LoVo (cell line): ENCODE data around the gene STK36.

Experiments used
- DNase-seq: peaks from one replicate; pipeline ENCODE4 v3.0.0-alpha.2; 2016; ENCODE audit warnings: low spot score

STK36 gene

DNA sequence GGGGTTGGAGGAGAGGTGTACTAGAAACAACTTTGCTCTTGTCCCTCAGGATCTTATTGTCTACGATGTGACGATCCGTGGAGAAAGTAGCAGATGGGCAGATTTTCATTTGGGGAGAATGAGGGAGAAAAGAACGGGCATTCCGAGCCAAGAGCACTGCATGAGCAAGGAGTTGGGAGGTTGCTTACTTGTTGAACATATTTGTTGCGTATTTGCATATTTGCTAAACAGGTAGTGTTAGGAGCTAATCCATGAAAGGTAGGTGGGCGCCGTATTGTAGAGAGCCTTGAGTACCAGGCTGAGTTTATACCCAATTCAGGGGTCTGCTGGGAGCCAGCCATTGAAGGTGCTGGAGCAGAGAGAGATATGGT, 11.9 kb upstream of the STK36 start:
- no peak for DNase-seq

DNA sequence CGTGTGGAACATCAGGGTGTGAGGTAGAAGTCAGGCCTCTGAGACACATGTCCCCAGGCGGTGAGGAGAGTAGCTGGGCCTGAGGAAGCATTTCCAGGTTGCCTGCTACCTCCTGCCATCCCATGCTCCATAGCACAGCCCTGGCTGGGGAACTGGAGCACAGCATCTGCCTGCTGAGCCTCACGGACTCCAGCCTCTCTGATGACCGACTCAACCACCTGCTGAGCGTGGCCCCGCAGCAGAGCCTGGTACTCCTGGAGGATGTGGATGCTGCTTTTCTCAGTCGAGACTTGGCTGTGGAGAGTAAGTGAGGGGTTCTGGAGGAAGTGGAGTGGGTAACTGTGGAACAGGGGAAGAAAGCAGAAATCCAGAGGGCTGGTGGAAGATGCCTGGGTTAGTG, 9.5 kb upstream of the STK36 start:
- DNase-seq, result no peak

DNA sequence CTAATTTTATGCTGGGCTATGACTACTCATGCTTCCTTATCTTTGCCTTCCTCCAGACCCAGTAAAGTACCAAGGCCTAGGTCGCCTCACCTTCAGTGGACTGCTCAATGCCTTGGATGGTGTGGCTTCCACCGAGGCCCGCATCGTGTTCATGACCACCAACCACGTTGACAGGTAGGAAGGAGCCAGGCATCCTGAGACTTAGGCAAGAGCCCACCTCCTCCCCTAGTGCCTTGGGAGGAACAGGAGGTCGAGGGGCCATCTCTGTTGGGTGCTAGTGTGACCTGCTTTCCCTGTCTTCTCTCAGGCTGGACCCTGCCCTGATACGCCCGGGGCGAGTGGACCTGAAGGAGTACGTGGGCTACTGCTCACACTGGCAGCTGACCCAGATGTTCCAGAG, 9.1 kb upstream of the STK36 start:
- no peak for DNase-seq

DNA sequence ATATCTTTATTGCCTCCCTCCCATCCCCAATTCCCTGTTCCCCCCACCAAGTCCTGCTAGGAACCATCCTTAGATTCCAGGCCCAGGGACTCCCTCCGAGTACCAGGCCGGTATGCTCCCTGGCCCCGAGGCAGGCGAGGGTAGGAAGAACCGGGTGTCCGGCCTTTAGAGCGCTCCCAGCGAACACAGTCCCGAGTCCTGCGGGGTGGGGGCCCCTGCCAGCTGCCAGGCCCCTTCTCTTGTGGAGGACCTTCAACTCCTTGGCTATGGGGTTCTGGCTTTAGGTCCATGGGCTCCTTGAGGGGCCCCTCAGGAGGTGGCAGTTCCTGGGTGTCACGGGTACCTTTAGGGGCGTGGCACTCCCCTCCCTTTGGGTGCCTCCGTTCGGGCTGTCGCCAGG, 8.0 kb upstream of the STK36 start:
- no peak for DNase-seq

DNA sequence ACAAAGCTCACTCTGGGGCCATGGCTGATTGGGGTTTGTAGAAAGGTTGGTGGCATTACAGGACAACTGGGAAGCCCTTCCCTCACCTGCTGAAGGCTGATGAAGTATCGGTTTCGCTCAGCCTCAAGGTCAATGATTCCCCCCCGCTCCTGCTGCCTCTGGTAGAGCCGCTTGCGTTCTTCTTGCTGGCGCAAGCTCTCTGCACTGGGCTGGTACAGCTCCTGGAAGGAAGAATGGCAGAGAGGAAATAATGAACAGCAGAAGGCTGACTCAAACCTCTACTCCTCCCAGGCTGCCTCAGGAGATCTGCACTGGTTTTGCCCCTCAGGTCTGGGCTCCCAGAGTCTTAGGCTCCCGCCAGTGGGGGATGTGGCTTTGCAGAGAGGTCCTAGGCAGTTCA, 7.2 kb upstream of the STK36 start:
- no peak for DNase-seq

DNA sequence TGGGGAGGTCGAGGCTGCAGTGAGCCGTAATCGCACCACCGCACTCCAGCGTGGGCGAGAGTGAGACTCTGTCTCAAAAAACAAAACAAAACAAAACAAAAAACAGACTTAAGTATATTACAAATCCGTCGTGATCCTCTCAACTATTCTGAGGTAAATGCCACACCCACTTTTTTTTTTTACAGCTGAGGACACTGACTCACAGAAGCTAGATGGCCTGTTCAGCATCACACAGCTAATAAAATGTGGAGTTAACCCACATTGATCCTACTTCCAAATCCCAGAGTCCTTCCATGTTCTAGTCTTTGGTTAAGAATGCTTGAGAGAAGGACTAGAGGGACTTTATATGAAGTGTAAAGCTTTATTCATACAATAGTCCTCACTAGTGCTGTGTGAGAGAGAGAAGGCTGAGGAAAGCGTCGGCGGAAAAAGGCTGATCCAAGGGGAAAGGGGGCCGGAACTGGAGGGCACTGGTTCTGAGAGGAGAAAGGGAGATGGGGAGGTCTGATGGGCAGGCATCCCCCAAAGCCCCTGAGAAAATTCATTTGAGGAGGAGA, 711 bp upstream of the STK36 start:
- DNase-seq, result peak; percentile 46

DNA sequence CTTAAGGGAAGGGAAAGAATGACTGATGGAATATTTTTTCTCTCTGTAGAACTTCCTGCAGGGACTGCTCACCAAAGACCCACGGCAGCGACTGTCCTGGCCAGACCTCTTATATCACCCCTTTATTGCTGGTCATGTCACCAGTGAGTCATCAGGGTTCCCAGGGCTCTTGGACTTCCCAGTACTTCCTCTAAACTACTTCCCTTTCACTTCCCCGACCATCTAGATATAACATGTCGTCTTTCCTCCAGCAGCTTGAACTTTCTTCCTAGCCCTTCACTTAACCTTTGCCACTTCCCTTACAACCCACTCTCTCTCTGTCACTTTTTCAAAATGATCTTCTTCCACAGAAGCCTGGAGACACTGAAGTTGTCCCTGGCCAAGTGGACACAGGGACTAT, 7.2 kb downstream of the STK36 start:
- DNase-seq, result no peak

DNA sequence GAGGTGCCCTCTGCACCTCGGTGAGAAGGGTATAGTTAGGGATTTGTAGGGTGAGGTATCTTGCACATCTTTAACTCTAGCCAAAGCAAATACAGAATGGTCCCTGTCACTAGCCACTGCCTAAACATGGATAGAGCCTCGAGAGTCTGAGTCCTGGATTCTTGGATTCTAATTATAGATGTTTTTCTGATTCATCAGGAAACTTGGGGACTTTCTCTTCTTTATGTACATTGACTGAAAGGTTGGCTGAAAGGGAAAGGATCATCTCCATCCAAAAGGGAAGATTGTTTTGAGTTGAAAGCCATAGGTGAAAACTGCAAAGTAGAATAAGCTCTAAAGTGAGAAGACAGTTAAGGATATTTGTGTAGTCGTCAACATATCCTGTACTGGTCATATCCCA, 8.2 kb downstream of the STK36 start:
- no peak for DNase-seq

DNA sequence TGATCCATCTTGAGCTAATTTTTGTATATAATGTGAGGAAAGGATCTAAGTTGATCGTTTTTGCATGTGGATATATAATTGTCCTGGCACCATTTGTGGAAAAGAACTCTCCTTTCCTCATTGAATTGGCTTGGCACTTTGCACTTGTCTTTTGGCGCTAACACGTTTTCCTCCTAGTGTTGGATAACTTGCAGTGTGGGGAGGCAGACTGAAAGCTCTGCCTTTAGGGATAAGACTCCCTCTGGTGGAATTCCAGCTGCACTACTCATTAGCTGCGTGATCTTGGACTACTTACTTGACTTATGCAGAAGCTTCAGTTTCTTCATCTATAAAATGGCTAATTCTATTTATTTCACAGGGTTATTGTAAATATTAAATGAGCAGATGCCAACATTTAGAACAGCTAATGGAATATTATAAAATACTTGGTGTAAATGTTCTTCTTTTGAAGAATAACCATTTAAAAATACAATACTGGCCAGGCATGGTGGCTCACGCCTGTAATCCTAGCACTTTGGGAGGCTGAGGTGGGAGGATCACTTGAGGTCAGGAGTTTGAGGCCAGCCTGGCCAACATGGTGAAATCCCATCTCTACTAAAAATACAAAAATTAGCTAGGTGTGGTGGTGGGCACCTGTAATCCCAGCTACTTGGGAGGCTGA, 15.6 kb downstream of the STK36 start:
- DNase-seq, result peak; percentile 70

DNA sequence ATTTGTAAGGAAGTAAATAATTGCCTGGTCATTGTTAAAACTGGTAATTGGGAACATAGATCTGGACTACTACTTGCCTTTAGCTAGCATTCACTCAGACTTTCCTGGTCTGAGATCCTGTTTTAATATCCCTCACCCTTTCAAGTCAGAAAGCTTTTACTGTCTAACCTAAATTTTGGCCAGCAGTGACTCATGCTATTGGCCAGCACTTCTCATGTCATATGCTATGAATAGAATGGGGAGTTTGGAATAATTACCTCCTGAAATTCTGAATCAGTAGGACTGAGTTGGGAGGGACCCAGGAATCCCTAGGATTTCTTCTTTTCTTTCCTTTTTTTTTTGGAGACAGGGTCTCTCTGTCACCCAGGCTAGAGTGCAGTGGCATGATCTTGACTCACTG, 19.3 kb downstream of the STK36 start:
- no peak for DNase-seq

DNA sequence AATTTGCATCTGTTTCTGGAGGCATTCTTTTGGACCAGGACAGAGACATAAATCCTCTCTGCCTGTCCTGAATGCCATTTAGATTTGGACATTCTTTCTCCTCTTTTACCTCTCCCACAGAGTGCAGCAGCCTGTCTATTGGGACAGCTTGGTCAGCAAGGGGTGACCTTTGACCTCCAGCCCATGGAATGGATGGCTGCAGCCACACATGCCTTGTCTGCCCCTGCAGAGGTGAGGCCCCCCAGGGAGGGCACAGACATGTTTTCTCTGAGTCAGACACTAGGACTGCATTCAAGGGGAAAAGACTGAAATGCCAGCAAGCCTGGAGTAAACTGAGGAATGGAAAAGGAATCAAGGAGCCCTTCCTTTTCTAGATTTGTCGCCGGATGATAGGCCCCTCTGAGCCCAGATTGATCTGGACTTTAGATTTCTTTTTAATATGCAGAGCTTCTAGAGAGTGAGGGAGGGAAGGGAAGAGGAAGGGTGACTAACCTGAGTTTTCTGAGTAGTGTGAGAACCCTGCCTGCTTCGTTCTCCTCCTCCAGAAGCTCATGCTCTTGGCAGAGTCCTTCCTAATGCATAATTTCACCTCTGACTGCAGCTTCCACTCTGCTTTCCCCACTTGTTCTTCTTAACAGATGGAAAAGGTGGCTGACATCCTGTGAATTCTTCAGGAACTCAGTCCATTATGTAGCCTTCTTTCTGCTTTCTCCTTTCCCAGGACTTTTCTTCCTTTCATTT, 22.7 kb downstream of the STK36 start:
- DNase-seq, result no peak

DNA sequence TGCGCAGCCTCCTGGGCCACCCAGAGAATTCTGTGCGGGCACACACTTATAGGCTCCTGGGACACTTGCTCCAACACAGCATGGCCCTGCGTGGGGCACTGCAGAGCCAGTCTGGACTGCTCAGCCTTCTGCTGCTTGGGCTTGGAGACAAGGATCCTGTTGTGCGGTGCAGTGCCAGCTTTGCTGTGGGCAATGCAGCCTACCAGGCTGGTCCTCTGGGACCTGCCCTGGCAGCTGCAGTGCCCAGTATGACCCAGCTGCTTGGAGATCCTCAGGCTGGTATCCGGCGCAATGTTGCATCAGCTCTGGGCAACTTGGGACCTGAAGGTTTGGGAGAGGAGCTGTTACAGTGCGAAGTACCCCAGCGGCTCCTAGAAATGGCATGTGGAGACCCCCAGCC, 27.0 kb downstream of the STK36 start:
- no peak for DNase-seq

DNA sequence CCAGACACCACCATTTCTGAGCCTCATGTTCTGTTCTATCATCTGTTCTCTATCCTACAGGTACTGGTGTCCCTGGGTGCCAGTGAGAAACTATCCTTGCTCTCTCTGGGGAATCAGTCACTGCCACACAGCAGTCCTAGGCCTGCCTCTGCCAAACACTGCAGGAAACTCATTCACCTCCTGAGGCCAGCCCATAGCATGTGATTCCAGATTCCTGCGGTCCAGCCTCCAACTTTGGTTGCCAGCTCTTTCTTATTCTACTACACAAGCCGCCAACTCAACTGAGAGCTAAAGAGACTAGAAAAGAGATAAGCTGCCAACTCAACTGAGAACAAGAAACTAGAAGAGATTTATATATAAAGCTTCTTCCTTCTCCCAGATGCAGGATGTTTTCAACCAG, 29.9 kb downstream of the STK36 start:
- DNase-seq, result no peak

DNA sequence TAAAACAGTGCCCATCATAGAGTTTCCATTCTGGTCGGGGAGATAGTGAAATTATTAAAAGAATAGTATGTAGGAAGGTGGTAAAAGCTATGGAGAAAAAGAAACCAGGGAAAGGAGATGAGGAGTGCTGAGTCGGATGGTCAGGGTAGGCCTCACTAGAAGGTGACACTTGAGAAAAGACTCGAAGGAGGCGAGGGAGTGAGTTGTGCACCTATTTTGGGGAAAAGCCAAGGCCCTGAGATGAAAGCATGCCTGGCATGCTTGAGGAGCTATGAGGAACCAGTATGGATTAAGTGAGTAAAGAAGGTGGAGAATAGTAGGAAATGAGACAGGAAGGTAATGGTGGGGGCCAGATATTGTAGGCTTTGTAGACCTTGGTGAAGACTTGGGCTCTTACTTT, 31.5 kb downstream of the STK36 start:
- no peak for DNase-seq

DNA sequence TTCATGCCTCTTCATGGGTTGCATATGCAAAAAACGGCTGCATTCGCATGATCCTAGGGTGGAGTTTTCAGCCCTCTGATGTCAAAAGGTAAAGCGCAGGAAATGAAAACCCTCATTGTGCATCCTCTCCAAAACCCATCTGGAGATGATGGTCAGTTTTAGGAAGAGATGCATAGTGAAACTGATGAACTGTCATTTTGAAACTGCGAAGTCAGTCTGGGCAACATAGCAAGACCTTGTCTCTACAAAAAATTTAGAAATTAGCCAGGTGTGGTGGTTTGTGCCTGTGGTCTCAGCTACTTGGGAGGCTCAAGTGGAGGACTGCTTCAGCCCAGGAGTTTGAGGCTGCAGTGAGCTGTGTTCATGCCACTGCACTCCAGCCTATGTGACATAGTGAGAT, 36.2 kb downstream of the STK36 start:
- no peak for DNase-seq

DNA sequence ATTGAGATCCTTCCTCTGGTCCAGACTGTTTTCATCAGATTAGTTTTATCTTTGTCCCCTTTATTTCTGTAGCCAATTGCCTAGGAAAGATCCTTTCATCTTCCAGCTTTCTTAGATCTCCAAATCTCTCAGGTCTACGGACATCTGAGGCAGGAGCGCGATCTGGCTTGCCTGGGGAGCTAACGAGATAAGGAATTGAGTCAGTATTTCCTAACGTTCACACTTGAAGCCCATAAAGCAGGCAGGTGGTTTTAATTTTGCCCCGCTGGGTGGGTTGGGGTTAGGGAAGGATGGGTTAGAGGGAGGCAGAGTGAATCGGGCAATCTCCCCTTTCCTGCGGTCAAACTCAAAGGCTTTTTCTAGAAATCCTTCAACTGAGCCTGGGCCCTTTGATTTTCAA, 38.0 kb downstream of the STK36 start:
- DNase-seq, result no peak

DNA sequence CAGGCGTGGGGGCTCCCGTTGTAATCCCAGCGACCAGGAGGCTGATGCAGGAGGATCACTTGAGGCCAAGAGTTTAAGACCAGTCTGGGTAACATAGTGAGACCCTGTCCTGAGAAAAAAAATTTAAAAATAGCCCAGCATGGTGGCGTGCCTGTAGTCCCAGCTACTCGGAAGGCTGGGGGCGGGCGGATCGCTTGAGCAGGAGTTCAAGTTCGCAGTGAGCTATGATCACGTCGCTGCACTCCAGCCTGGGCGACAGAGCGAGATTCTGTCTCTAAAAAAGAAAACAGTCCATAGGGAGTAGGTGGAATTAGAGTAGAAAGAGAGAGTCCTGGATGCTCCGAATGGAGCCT, 38.4 kb downstream of the STK36 start:
- DNase-seq, result no peak

DNA sequence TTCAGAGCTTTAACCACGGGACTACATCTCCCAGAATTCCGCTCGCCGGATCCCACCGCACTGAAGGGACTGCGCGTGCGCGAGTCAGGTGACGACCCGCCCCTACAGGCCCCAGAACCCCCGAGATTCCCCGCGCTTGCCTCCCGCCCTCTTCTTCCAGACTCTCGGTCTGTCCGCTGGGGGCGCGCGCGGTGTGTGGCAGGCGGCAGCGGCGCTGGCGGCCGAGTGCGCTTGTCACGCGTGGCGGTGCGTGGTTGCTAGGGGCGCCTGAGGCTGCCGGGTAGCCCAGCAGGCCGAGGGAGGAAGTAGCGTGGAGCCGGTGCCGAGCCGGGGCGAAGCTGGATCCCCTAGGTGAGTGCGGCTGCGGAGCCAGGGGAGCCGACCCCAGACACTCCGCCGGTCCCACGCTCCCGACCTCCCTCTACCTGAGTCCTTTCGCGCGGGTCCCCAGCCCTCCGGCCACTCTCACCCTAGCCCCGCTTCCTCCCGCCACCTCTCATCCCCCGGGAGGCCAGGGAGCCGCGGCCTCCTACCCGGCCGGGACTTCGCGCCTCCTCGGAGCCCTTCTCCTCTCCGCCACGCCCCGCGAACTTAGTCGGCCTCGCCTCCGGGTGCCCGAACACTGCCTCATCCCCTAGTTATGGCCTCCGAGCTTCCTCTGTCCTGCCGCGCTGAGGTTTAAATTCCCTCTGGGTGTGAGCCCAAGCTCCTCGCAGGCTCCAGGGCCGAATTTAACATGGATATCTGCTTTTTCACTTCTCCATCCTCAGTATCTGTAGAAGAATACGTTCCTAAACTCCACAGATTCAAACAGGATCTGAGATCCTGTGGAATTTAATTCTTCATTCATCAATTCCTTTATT, 39.0 kb downstream of the STK36 start, which contains the start of gene TTLL4:
Gene TTLL4 (plus strand): TSS at position 149 of the 863 bp plus-strand sequence. CDS start 26,842 bp downstream, outside the sequence.
- peak; percentile 96 for DNase-seq

DNA sequence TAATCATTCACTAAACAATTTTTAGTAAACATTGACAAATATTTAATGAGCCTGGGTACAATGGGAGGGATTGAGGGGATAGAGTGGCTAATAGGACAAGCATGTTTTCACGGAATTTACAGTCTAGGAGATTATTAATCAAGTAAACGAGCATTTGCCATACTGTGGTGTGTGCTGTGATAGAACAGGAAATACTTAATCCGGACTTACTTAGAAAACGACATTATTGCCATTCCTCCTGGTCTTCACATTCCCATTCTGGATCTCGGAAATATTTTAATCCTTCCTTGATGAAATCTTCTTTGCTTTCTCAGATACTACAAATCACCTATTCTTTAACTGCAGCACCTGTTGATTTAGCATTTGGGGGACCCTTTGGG, 39.7 kb downstream of the STK36 start:
- no peak for DNase-seq

DNA sequence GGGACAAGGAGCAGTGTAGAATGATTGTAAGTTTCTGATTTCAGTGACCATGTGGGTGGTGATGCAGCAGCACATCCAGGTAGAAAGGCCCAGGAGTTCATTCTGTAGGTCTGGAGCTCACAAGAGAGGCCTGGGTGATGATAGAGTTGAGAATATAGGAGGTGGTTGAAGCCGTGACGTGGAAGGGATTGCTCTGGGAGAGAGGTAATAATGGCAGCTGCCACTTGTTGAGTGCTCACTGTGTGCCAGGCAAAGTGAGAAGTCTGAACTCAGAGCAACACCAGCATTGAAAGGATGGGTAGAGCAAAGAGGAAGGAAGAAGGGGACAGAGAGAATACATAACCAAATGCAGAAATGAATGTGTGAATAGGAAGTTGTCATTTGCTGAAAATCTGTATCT, 42.0 kb downstream of the STK36 start:
- no peak for DNase-seq

DNA sequence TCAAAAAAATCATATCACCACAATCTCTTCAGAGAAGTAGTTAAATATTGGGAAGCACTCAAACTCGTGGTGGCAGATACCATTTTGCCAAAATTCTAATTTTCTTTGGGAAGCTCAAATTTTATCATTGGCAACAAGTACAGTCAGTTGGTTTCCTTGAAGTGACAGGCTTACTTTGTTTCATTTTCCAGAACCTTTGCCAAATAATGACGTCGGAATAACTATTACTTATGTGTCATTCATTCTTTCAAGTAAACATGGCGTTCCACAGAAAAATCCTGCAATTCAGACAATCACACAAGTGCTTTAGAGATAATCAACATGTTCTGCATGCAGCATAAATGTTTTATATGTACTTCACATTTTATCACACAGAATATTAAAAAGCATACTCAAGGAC, 44.2 kb downstream of the STK36 start:
- DNase-seq, result no peak

DNA sequence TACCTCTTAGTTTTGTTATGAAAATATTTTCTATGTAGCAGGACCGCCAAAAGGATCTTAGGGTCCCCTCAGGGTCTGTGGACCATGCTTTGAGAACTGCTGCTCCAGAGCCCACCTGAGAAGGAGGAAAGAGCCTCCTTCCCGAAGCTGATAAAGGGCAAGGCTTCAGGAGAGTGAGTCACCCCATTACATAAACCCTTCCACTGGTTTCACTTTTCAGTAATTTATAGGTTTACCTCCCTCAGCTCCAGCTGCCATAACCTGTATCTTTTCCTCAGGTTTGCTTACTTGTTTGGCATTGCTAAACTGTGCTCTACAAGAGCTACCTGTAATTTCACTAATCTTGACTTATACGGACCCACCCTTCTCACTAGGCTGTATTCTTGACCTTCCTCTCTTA, 45.4 kb downstream of the STK36 start:
- DNase-seq, result peak; percentile 50

DNA sequence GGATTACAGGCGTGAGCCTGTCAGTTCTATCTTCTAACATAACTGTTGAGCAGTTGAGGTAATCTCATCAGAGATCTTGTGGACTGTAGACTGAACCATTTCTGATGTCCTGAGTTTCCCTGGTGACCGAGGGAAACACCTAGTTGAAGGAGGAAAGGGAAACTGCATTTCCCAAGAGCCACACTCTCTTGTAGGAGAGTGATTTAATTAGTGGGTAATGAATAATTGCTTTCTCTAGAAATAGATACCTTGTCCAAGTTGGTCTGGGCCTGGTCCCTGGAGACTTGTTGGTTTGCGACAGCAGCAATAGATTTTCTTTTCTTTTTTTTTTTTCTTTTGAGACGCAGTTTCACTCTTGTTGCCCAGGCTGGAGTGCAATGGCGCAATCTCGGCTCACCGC, 46.2 kb downstream of the STK36 start:
- no peak for DNase-seq
